Activated T-cell treated with anti-CD3 and anti-CD28 coated beads for 4 hours (primary cell): ENCODE results near the gene GUK1.

ENCODE experiments used
- DNase-seq: peaks from one replicate; pipeline ENCODE4 v3.0.0-alpha.2; 2020

The GUK1 gene

GRCh38 chr1:228134591-228134990 is 5.5 kb upstream of the GUK1 start:
- no peak for DNase-seq

GRCh38 chr1:228136901-228137300 is 3.2 kb upstream of the GUK1 start:
- DNase-seq = no peak

DNA sequence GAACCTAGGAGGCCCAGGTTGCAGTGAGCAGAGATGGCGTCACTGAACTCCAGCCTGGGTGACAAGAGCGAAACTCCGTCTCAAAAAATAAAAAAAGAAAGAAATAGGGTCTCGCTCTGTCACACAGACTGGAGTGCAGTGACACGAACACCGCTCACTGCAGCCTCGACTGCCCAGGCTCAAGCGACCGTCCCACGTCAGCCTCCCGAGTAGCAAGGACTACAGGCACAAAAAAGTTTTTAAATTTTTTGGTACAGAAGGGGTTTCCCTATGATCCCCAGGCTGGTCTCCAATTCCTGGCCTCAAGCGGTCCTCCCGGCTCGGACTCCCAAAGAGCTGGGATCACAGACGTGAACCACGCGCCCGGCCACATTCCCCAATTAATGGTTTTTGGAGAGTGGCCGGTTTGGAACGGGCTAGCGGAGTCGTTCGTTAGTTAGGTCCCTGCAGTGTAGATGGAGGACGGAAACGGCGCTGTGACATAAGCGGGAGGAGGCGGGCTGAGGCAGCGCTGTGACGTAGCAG is 611 bp upstream of the GUK1 start:
- DNase-seq = no peak

GRCh38 chr1:228140724-228141225 is 696 bp downstream of the GUK1 start:
- no peak for DNase-seq

GRCh38 chr1:228141226-228142044 is 1.4 kb downstream of the GUK1 start:
- DNase-seq = no peak

DNA sequence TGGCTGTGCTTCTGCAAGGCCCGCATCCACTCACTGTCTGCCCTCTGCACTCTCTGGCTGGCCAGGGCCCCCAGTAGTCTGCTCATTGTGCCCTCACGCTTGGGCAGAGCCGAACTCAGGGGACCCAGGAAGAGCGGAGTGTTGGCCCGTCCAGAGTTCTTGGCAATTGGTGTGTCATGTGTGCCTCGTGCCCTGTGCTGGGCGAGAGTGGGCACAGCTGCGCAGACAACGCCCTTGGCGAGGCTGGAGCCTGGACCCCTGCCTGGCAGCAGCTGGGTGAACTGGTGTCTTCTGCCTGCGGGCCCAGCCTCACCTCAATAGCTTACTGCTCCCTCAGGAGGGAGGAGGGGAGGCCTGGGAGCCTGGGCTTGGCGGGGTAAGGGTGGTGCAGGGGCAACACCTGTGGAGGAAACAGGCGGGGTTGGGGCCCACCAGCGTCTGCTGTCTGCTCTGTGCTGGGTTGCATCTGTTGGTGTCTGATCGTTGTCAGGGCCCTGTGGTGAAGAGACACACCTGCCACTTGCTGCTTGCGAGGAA is 2.1 kb downstream of the GUK1 start:
- no peak for DNase-seq

GRCh38 chr1:228142701-228143136 is 2.6 kb downstream of the GUK1 start:
- DNase-seq = no peak

GRCh38 chr1:228143480-228144192 is 3.6 kb downstream of the GUK1 start:
- no peak for DNase-seq

- DNase-seq = no peak
Observed at GRCh38 chr1:228144193-228144992, 4.3 kb downstream of the GUK1 start.

DNA sequence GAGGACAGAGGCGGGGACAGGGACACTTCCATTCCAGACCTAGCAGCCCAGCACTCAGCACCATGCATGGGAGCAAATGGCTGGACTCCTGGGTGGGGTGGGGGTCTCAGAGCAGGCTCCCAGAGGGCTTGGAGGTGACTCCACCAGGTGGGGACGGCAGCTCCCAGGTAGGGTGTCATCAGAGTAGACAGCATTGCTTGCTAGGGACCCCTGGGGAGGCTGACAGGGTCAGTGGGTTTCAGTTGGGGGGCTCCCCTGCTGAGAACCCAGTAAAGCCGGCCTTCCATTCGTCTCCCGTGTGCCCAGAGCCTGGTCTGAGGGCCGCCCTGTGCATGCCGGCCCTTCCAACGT is 4.9 kb downstream of the GUK1 start:
- DNase-seq = no peak

GRCh38 chr1:228145463-228146416 is 5.7 kb downstream of the GUK1 start:
- no peak for DNase-seq

DNA sequence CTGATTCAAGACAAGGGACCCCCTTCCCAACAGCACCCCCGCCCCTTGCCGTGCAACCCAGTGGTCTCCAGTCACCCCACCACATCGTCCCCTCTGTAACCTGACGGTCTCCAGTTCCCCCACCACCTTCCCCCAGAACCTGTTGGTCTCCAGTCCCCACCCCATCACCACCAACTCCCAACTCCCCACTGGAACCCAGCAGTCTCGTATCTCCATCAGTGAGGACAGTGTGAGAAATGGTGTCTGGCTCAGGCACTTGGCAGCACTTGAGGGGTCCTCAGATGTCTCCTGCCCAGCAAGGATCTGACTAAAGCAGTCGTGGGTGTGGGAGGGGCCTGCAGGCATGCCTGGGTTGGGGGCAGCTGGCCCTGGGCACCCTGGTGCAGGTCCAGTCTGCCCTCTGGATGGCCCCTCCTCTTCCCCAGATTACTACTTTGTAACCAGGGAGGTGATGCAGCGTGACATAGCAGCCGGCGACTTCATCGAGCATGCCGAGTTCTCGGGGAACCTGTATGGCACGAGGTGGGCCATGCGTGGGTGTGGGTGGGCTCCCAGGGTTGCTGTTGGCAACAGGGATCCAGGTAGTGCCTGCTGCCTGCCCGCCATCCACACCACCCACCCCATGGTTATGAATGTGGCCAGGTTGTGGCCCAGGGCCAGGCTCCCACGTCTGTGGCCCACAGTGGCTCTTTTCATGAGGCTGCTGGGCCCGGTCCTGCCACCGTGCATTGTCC is 6.5 kb downstream of the GUK1 start:
- DNase-seq = no peak

DNA sequence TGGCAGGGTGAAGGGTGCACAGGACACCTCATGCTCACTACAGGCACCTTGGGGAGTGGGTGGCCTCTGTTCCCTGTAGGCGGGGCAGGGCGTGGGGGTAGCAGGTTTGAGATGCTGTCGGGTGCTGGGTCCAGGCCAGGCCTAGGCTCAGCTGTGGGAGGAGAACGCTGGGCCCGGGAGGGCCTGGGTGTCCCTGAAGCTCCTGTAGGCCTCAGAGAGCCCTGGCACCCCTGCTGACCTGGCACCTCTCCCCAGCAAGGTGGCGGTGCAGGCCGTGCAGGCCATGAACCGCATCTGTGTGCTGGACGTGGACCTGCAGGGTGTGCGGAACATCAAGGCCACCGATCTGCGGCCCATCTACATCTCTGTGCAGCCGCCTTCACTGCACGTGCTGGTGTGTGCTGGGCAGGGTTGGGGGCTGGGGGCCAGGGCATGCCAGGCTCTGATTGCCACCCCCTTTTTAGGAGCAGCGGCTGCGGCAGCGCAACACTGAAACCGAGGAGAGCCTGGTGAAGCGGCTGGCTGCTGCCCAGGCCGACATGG is 7.1 kb downstream of the GUK1 start:
- no peak for DNase-seq

GRCh38 chr1:228147768-228148167 is 7.7 kb downstream of the GUK1 start:
- DNase-seq = no peak

- no peak for DNase-seq
Observed at GRCh38 chr1:228148196-228148861, 8.2 kb downstream of the GUK1 start.

- DNase-seq = no peak
Observed at GRCh38 chr1:228148935-228149405, 8.9 kb downstream of the GUK1 start.

- DNase-seq = no peak
Observed at GRCh38 chr1:228149406-228150119, 9.5 kb downstream of the GUK1 start, which contains the start of gene GJC2. GJC2 (plus strand) TSS chr1:228149930; CDS start chr1:228157759, 7,829 bp downstream.

DNA sequence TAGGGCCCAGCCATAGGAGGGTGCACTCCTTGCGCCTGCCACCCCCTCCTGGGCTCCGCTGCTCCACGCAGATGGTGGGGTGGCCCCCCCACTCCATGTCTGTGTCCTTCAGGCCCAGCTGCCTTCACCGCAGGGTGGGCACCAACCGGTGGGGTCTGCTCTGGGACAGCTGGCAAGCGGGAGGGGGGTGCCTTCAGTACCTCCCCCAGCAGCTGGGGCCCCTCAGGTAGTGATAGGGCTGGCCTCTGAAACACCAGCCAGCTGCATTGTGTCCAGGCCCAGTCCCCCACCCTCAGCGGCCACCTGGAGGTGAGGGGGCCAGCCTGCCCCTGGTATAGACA is 10.0 kb downstream of the GUK1 start:
- no peak for DNase-seq
